GM18505 (cell line): ENCODE measurements around the gene ZMAT5.

Experiments used
- ATAC-seq: cut with Tn5 transposase; IDR thresholded peaks from one replicate; pipeline ENCODE4 v1.9.1; 2021; ENCODE audit not compliant: unreplicated experiment
- POLR2A ChIP-seq: IDR thresholded peaks from 4 replicates; pipeline ENCODE4 v1.6.1; 2011; ENCODE audit warnings: borderline replicate concordance; ENCODE audit not compliant: insufficient read depth, insufficient read length; ENCODE audit errors: extremely low read depth

The ZMAT5 gene, protein sequence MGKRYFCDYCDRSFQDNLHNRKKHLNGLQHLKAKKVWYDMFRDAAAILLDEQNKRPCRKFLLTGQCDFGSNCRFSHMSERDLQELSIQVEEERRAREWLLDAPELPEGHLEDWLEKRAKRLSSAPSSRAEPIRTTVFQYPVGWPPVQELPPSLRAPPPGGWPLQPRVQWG

DNA sequence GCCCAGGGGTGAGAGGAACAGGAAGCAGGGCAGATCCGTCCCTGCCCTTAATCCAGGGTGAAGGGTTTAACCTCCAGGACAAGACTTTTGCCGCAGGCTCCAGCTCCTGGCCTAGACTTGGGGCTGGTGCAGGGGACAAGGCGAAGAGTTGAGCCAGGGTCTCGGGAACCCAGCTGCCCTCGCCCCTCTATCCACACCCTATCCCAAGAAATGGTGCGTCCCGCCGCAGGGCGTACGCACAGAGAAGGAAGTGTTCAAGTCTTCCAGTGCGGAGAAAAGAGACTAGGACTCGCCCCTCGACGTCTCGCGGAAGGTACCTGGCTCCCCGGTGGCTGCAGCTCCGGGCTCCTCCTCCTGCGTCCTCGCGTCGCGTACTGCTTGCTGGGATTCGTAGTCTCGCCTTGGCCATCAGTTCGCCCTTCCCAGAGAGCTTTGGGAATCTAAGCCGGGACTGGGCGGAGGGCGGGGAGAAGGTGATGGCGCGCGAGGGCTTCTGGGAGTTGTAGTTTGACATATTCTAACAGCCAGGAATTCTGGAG, at the start of gene ZMAT5:
TSS of gene ZMAT5 (minus strand) at position 376 of the 539 bp plus-strand sequence. CDS start 18,463 bp downstream, outside the sequence.
- peak; percentile 56 for TF ChIP-seq POLR2A
- ATAC-seq, result peak; percentile 84

DNA sequence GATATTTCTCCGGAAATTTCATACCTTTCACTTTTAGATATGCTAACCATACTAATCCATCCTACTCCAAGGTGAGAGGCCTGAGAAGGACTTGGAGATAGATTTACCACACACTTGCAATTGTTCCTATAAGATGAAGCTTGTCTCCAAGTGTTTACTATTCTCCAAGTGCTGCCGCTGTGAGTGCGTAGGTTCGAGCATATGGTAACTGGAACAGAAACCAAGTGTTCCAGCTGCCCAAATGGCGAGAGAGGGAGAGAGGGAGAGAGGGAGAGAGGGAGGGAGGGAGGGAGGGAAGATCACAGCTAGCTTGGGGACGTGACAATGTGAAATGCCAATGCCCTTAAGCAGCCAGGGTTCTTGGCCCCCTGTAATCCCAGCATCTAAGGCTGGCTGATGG, 49.7 kb upstream of the ZMAT5 start:
- no peak for TF ChIP-seq POLR2A
- ATAC-seq, result no peak

DNA sequence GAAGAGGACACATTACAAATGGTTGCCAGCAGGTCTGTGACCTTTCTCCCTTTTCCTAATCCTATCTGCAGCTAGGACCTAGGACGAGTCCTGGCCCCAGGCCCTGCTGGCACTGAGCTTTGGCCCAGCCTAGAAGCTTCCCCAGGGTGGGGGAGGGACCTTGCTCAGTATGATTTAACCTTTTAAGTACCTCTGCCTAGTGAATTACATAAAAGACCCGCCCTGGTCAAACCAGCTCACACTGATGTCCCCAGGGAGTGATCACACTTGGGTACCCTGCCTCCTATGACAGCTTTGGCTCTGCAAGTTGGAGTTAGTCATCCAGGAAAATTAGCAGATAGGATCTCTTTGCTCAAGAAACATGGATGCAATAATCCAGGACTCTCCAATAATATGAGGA, 49.3 kb upstream of the ZMAT5 start:
- no peak for ATAC-seq
- no peak for TF ChIP-seq POLR2A

DNA sequence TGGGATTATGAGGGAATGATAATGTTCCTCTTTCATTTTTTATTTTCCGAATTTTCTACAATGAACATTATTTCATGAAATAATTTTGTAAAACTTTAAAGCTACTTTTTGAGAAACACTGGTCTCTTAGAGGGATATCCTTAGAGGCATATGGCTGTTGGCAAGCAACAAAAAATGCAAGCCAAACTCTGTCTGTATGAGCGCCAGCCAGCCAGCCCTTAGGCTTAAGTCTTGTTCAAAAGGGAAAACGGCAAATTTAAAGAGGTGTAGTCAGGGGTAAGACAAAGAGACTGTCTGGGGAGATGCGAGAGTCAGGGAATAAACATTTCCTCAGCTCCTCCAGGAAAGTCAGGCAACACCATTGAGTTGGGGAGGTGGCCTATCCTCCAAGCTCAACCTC, 48.8 kb upstream of the ZMAT5 start:
- ATAC-seq, result no peak
- no peak for TF ChIP-seq POLR2A

DNA sequence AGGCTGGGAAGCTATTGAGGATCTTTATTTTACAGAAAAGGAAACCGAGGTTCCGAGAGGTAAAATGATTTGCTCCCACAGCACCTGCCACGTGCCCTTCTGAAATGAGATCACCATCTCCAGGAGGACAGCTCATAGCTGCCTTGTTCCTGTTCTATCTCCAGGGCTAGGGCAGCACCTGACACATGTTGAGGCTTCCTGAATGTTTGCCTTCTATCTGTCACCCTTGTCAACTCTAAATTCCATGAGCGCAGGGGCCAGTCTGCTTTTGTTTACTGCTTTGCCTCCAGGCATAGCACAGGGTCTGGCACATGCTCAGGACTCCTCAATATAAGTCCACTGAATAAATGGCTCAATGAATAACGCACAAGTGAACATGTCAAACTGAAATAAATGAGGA, 47.2 kb upstream of the ZMAT5 start:
- no peak for ATAC-seq
- TF ChIP-seq POLR2A, result no peak

DNA sequence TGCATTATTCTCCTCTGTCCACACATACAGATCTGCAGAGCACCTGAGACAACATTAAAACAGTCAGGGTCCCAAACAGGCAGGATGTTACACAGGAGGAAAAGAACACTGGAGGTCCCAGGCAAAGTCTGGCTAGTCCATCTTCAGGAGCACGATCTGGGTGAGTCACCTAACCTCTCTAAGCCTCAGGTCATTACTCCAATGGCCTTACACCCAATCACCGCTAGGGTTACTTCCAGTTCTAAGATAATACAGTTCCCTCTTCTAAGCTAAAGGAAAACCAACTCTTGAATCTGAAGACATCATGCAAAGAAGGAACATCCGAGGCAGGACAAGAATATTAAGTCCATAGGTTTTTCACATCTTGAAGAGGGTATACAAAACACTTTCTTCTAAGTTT, 46.8 kb upstream of the ZMAT5 start:
- TF ChIP-seq POLR2A, result no peak
- ATAC-seq, result no peak

DNA sequence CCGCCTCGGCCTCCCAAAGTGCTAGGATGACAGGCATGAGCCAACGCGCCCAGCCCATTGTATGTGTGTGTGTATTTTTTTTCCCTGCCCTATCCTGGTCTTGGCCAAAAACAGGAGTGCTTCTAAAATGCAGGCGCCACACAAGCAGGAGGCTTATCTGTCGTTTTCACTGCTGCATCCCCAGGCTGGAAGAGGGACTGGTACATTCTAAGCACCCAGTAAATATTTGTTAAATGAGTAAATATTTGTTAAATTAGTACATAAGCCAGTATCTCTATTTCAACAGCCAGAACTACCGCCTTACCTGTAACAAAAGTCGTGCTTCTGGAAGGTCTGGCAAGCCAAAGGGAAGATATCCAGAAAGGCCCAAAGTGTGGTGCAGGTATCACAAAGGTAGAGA, 46.3 kb upstream of the ZMAT5 start:
- TF ChIP-seq POLR2A, result no peak

DNA sequence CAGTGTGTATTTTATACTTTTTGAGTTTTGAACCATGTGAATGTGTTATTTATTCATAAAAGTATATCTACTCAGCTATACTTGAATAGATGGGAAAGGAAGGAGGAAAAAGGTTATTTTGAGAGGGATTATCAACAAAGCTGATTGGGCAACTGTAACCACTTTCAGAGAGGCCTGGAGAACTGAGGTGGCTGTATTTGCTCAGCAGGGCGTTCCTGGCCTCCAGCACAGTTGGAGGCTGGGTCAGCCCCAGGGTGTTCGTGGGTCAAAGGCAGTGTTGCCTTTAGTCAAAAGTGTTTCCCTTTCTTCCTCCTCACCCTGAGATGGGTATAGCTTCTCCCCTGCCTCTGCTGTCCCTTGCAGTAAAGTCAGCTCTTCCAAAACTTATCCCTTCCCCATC, 44.6 kb upstream of the ZMAT5 start:
- ATAC-seq, result no peak
- no peak for TF ChIP-seq POLR2A

More for the DNA sequence above, 46.3 kb upstream of the ZMAT5 start:
- ATAC-seq, result no peak

DNA sequence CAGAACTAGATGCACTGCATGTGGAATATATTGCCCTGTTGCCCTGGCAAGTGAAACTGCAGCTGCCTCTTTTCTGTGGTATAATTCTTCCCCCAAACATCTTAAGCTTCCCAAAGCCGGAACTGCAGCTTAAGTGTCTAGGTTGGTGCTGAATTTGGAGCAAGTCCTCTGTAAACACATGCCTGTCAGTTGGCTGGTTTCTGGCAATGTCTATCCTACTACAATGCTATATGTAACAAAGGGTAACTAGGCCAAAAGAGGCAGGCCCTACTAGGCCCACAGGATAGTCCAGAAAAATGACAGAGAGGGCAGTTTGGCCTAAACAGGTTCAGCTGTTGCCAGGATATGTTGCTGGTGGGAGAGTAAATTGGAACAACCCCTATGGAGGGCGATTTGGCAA, 43.4 kb upstream of the ZMAT5 start:
- no peak for TF ChIP-seq POLR2A

DNA sequence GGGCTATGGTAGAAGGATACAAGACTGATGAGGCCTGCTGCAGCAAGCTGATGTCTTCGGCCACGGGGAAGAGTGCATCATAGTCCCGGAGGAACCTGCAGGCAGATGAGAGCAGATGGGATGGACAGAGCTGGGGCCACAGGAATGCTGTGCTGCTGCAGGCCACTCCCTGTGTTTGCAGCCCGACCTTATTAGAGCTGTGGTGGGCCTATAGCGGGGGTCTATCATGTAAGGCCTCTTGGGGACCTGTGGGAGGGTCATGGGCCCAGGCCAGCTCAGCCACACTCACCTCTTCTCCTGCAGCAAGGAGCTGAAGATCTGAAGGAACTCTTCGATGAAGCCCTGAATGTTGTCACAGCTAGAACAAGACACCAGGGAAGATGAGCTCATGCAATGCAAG, 39.4 kb upstream of the ZMAT5 start:
- ATAC-seq, result no peak
- TF ChIP-seq POLR2A, result no peak

More for the DNA sequence above, 43.4 kb upstream of the ZMAT5 start:
- no peak for ATAC-seq

DNA sequence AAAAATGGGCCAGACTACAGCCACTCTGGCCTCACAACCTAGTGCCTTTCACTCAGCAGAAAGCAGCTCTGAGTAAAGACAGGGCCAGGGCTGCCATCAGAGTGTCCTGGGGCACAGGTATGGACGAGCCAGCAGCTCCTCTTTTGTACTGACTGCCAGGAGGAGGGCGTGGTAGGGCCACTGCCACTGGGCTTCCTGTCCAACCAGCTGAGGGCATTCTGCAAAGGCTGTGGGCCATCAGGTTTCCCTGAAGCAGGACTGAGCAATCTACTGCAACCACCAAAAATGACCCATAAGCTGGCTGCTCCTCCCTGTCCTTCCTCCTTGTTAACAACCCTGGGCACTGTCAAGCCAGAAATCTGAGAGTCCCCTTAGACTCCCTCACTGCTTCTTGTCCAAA, 38.2 kb upstream of the ZMAT5 start:
- no peak for TF ChIP-seq POLR2A
- ATAC-seq, result no peak

DNA sequence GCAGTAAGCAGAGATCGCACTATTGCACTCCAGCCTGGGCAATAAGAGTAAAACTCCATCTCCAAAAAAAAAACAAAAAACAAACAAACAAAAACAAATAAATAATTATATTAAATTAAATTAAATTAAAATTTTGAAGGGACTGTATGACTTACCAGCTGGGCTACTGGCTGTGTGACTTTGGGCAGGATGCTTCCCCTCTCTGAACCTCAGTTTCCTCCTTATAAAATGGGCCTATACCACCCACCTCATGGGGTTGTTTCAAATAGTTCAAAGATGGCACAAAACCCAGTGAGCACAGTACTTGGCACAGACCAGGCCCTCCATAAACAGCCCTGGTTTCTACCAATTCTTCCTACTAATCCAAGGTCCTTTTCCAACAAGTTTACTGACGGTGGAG, 36.4 kb upstream of the ZMAT5 start:
- no peak for ATAC-seq
- no peak for TF ChIP-seq POLR2A

DNA sequence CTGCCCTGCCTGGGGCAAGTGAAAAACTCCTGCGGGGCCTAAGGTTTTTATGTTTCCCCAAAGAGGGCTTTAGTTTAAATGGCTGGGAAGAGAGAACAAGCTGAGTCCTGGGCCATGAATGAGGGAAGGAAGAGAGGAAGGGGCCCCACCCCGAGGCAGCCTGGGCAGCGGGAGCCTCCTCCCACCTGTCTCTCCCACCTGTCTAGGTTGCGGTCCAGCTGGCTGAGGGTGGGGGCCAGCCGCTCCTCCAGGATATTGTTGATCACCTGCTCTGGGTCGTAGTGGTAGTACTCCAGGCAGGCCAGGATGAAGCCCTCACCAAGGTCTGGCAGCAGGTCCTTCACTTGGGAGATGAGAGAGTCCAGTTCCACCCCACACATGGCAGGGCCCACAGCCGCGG, 35.0 kb upstream of the ZMAT5 start:
- TF ChIP-seq POLR2A, result no peak
- ATAC-seq, result no peak

DNA sequence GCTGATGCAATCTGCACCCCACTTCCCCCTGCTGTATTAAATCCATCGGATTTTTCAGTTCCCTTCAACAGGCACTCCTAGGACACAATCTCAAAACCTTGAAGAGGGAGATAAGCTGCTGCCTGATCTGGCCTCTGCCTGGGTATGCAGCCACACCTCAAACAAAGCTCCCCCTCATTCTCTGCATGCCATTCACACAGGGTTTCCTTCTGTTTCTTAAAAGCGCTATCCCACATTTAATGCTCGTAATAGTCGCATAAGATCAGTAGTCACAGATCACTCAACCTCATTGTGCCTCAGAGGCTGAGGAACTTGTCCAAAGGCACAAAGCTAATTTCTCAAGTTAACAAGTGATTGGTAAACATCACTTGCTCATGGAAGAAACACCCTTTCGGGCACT, 34.3 kb upstream of the ZMAT5 start:
- ATAC-seq, result no peak
- no peak for TF ChIP-seq POLR2A
